Measurements from ENCODE around the gene LOXHD1.

The LOXHD1 gene

GRCh38 chr18:46445522-46446313, 211.3 kb downstream of the LOXHD1 start:
- no peak for DNase-seq

DNA sequence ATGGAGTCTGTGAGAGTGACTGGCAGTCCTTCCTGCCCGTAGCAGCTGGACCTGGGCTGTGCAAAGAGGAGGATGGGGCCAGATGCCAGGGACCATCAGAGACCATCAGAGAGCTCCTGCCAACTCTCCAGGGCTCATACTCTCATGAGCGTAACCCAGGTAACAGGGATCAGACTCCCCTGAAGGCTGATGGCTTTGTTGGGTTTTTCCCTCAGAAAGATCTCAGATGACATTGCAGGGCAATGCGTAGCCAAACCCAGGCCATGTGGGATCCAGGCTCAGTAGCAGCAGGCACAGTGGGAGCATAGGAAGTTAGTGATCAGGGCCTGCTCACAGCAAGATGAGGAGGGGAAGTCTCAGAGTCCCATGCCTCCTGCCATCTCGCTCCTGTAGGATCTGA, 218.0 kb downstream of the LOXHD1 start:
- no peak for DNase-seq

- DNase-seq = no peak
These were observed 220.0 kb downstream of the LOXHD1 start for GRCh38 chr18:46437061-46437460.

DNA sequence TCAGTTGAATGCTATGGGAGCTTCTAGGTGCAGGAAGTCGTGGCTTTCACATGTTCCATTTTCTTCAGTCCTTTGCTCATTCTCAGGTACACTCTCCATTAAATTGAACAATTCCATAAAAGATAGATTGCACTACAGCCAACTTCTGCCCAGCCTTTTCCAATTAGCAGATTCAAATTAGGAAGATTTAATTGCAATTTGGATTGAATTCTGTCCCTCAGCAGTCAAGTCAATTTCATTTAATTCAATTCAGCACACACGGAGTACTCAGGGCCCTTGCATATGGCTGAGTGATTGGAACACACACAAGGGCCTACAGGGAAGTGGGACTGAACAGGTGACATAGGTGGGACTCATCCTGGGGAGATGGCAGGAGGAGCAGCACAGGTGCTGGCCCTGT, 220.4 kb downstream of the LOXHD1 start:
- DNase-seq = no peak

DNA sequence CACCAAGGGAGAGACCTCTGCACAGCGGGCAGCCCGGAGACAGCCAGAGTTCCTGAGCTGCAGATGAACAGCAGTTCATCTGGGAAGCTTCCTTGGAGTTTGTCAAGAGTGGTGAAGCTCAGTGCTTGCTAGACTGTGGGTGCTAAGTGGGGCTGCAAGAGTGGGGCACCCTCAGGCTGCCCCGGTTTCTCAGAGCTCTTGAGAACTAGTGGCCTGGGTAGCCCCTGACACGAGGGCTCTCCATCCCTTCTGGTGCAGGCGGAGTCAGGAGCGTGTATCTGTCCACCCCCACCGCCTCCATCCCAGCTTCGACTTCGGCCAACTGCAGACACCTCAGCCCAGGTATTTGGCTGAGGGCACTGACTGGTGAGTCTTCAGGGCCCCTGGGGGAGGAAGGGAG, 222.0 kb downstream of the LOXHD1 start:
- no peak for DNase-seq

DNA sequence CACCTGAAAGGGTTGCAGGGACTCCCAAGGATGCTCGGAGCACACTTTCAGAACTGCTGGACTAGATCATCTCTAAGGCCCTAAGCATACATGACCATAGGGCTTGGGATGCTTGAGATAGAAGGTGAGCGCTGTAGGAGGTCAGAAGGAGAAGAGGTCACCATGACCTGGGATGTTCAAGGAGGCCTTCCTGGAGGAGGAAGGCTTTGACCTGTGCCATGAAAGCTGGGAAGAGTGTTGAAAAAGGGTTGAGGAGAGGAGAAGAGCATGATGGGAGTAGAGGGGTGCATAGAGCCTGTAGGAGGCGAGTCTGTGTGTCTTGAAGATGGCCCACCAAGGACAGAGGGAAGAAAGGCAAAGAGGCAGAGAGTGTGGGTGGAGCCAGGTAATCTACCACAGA, 222.4 kb downstream of the LOXHD1 start:
- no peak for DNase-seq

- no peak for DNase-seq
These were observed 223.7 kb downstream of the LOXHD1 start for GRCh38 chr18:46433121-46433826.

DNA sequence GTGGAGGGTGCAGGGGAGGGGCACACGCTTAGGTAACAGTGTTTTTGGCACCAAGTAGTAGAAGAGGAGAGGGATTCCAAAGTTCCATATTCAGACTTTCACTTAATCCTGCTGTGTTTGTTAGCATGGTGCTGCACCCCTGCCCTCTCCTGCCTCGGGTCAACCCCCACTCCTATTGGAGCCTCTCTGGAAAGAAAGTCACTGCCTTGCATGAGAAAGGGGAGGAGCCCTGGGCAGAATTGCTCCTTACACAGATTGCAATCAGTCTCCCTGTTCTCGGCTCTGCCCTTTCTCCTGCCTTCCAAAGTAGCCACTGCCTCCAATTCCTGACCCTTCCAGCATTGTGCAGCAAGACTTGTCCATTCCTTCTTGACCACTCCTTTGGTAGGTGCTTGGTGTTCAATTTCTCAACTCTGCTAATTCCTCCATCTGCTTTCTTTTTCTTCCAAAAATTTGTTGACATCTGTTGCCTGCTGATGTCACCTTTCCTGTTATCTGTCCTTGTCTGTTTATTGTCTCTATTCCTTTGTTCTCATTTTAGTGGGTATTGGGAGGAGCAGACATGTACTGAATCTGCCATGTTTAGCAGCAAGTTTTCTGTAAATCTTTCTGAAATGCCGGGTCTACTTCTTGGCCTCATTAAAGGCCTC, 225.4 kb downstream of the LOXHD1 start:
- DNase-seq = no peak

DNA sequence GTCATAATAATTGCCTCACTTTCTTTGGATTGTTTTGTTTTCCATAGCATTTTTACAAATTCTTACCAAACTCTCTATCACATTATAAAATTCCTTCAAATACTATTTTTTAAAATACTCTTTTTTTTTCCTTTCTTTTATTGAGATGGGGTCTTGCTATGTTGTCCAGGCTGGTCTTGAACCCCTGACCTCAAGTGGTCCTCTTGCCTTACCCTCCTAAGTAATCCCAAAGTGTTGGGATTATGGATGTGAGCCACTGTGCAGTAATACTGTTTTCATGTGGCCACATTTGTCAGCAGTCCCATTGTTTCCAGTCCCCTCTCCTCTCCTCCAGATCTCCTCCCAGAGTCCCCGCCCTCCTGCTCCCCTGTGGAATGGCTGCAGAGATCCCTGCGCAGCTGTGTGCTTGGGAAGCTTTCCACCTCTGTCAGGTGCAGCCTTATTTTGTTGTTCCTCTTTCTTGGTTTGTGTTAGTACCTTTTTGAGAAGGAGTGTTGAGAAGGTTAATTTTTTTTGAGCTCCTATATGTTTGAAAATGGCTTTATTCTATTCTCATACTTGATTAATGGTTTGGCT, 227.3 kb downstream of the LOXHD1 start:
- DNase-seq = no peak

GRCh38 chr18:46429130-46429529, 227.9 kb downstream of the LOXHD1 start:
- DNase-seq = no peak

DNA sequence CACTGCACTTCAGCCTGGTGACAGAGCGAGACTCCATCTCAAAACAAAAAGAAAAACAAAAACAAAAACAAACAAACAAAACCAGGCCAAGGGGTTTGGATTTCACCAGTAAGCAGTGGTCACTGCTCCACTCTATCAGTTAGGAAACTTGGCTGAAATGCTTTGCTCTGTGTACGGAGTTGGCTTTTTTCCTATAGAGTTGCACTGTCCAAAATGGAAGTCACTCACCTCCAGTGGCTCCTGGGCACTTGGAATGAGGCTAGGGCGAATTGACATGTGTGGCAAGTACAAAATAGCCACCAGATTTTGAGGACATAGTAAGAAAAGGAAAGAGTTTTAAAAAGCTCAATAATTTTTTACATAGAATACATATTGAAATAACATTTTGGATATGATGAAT, 228.7 kb downstream of the LOXHD1 start:
- DNase-seq = no peak

- DNase-seq = no peak
These were observed 229.6 kb downstream of the LOXHD1 start for GRCh38 chr18:46427216-46427995.
